ENCODE results near the gene MCF2L.
A peak's percentile ranks its signal among the peaks of the same experiment; 100 is the strongest.

The MCF2L gene, protein sequence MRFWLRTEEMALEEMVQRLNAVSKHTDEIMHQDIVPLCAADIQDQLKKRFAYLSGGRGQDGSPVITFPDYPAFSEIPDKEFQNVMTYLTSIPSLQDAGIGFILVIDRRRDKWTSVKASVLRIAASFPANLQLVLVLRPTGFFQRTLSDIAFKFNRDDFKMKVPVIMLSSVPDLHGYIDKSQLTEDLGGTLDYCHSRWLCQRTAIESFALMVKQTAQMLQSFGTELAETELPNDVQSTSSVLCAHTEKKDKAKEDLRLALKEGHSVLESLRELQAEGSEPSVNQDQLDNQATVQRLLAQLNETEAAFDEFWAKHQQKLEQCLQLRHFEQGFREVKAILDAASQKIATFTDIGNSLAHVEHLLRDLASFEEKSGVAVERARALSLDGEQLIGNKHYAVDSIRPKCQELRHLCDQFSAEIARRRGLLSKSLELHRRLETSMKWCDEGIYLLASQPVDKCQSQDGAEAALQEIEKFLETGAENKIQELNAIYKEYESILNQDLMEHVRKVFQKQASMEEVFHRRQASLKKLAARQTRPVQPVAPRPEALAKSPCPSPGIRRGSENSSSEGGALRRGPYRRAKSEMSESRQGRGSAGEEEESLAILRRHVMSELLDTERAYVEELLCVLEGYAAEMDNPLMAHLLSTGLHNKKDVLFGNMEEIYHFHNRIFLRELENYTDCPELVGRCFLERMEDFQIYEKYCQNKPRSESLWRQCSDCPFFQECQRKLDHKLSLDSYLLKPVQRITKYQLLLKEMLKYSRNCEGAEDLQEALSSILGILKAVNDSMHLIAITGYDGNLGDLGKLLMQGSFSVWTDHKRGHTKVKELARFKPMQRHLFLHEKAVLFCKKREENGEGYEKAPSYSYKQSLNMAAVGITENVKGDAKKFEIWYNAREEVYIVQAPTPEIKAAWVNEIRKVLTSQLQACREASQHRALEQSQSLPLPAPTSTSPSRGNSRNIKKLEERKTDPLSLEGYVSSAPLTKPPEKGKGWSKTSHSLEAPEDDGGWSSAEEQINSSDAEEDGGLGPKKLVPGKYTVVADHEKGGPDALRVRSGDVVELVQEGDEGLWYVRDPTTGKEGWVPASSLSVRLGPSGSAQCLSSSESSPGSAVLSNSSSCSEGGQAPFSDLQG

GRCh38 chr13:112968910-112969691, at the start of gene MCF2L:
MCF2L (plus strand) TSS chr13:112969214; CDS start chr13:112969380, 166 bp downstream.
- H3K27ac ChIP-seq (ENCODE audit: low read length): no peak within 1 kb of the TSS
- H3K36me3 ChIP-seq (ENCODE audit: control insufficient read depth in 2 of 2, insufficient read depth in 2 of 2, low read length in 2 of 2): no peaks in the 10 kb centered on the region
- H3K9ac ChIP-seq (ENCODE audit: low read length in 2 of 2): no peak within 1 kb of the TSS
- peaks cover 39 to 41% of the 10 kb centered on the region in 2 donors for H3K27me3 ChIP-seq (ENCODE audit: control insufficient read depth in 1 of 2, insufficient read depth in 2 of 2, low read length in 2 of 2)
- no peaks in the 10 kb centered on the region for H3K9me3 ChIP-seq (ENCODE audit: control insufficient read depth in 2 of 2, low read length in 2 of 2)
- peaks cover 16% of the 10 kb centered on the region for H3K4me1 ChIP-seq (ENCODE audit: control insufficient read depth, insufficient read depth, low read length)
- peak within 1 kb of the TSS; percentile 66 to 67 for H3K4me3 ChIP-seq (ENCODE audit: low read length in 2 of 2)

DNA sequence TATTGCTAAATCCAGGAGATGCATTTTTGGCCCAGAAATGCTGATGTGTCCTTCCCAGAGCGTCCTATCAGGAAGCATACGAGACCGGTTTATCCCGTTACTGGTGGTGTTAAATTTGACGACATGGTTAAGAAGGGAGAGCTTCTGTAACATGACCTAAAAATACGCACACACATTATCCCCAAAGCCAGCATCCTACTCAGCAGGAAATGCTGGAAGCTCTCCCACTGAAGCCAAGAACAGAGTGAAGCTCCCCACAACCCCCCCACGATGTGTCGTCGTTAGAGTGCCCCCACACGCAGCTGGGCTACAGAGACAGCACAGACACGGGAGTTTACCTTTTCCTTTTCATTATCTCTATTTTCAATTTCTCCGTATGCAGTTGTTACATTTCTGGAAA, 45.1 kb upstream of the MCF2L start:
- no peaks in the 10 kb centered on the region for H3K36me3 ChIP-seq (ENCODE audit: control insufficient read depth in 2 of 2, insufficient read depth in 2 of 2, low read length in 2 of 2)
- H3K27ac ChIP-seq (ENCODE audit: low read length): no peak overlapping the region
- no peak overlapping the region for H3K9ac ChIP-seq (ENCODE audit: low read length in 2 of 2)
- H3K9me3 ChIP-seq (ENCODE audit: control insufficient read depth in 2 of 2, low read length in 2 of 2): peaks cover 0 to 2% of the 10 kb centered on the region in 2 donors
- no peak overlapping the region for H3K4me3 ChIP-seq (ENCODE audit: low read length in 2 of 2)
- peaks cover 3% of the 10 kb centered on the region for H3K4me1 ChIP-seq (ENCODE audit: control insufficient read depth, insufficient read depth, low read length)
- peaks cover 8% of the 10 kb centered on the region in 2 donors for H3K27me3 ChIP-seq (ENCODE audit: control insufficient read depth in 1 of 2, insufficient read depth in 2 of 2, low read length in 2 of 2)

DNA sequence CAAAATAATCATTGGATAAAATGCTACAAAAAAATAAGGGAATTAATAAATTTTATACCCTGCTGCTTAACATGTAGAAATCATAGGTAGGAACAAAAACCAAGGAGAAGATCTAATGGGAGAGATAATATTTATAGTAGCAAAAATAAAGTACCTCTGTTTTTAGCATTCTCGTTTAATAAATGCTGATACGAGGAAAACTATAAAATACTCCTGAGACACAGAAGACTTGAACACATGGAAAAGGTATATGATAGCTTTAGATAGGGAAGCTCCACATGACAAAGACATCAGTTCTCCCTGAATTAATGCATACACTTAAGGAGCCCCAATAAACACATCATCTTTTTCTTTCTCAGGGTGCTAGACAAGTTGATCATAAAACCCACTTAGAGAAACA, 44.6 kb upstream of the MCF2L start:
- no peaks in the 10 kb centered on the region for H3K36me3 ChIP-seq (ENCODE audit: control insufficient read depth in 2 of 2, insufficient read depth in 2 of 2, low read length in 2 of 2)
- peaks cover 10% of the 10 kb centered on the region in 2 donors for H3K27me3 ChIP-seq (ENCODE audit: control insufficient read depth in 1 of 2, insufficient read depth in 2 of 2, low read length in 2 of 2)
- H3K27ac ChIP-seq (ENCODE audit: low read length): no peak overlapping the region
- peaks cover 0 to 2% of the 10 kb centered on the region in 2 donors for H3K9me3 ChIP-seq (ENCODE audit: control insufficient read depth in 2 of 2, low read length in 2 of 2)
- H3K9ac ChIP-seq (ENCODE audit: low read length in 2 of 2): no peak overlapping the region
- H3K4me1 ChIP-seq (ENCODE audit: control insufficient read depth, insufficient read depth, low read length): peaks cover 6% of the 10 kb centered on the region
- no peak overlapping the region for H3K4me3 ChIP-seq (ENCODE audit: low read length in 2 of 2)

GRCh38 chr13:112926003-112926402, 43.0 kb upstream of the MCF2L start:
- Histone ChIP-seq H3K27ac (ENCODE audit: low read length) (no peak overlapping the region), H3K4me1 (ENCODE audit: control insufficient read depth, insufficient read depth, low read length) (peaks cover 11% of the 10 kb centered on the region), H3K36me3 (ENCODE audit: control insufficient read depth in 2 of 2, insufficient read depth in 2 of 2, low read length in 2 of 2) (no peaks in the 10 kb centered on the region), H3K27me3 (ENCODE audit: control insufficient read depth in 1 of 2, insufficient read depth in 2 of 2, low read length in 2 of 2) (peaks cover 19 to 20% of the 10 kb centered on the region in 2 donors), H3K9me3 (ENCODE audit: control insufficient read depth in 2 of 2, low read length in 2 of 2) (peaks cover 0 to 2% of the 10 kb centered on the region in 2 donors), H3K4me3 (ENCODE audit: low read length in 2 of 2) (no peak overlapping the region), H3K9ac (ENCODE audit: low read length in 2 of 2) (no peak overlapping the region)

- no peak overlapping the region for H3K9ac ChIP-seq (ENCODE audit: low read length in 2 of 2)
These were observed 42.0 kb upstream of the MCF2L start for GRCh38 chr13:112926993-112927392.

DNA sequence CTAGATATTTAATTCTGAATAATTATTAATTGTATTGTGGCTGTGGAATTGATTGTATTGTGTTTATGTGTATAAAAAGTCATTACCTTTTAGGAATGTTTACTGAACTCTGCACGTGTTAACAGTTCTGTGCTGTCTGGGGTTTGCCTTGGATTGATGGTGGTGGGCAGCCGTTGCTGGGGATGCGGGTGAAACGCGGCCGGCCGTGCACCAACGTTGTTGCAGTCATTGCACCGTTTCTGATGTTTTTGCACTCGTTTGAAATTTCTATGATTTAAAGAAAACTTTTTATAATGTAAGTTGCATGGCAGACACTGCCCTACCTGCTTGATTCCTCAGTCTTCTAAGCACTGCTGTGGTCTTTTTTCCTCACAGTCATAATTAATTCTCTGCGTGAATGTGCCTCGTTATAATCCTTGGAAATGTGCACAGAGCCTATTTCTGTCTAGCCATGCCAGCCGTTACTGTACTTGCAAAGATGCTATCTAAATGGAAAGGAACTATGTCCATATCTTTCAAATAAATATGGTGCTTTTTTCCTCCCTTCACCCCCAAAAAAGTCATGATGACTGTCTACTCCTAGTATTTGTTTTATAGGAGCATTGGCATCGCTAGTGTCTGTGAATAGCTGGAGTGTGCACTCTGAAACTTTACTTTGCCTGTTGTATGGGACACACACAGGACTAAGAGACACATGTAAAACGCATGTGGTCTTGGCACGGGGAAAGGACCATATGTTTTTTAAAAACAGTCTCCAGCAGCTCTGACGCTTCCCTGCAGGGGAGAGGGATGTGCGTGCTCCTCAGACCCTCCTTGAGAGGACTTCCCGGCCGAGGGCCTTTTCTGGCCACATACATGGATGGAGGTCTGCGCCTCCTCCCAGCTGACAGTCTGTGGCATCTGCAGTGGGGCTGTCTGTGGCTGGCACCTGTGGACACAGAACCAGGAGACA, 40.7 kb upstream of the MCF2L start:
- Histone ChIP-seq H3K36me3 (ENCODE audit: control insufficient read depth in 2 of 2, insufficient read depth in 2 of 2, low read length in 2 of 2) (no peaks in the 10 kb centered on the region), H3K9me3 (ENCODE audit: control insufficient read depth in 2 of 2, low read length in 2 of 2) (peaks cover 0 to 2% of the 10 kb centered on the region in 2 donors), H3K27me3 (ENCODE audit: control insufficient read depth in 1 of 2, insufficient read depth in 2 of 2, low read length in 2 of 2) (peaks cover 26 to 31% of the 10 kb centered on the region in 2 donors), H3K4me3 (ENCODE audit: low read length in 2 of 2) (no peak overlapping the region), H3K4me1 (ENCODE audit: control insufficient read depth, insufficient read depth, low read length) (peaks cover 14% of the 10 kb centered on the region), H3K27ac (ENCODE audit: low read length) (no peak overlapping the region), H3K9ac (ENCODE audit: low read length in 2 of 2) (no peak overlapping the region)

More at GRCh38 chr13:112926993-112927392, 42.0 kb upstream of the MCF2L start:
- no peak overlapping the region for H3K27ac ChIP-seq (ENCODE audit: low read length)
- H3K4me3 ChIP-seq (ENCODE audit: low read length in 2 of 2): no peak overlapping the region
- peaks cover 0 to 2% of the 10 kb centered on the region in 2 donors for H3K9me3 ChIP-seq (ENCODE audit: control insufficient read depth in 2 of 2, low read length in 2 of 2)
- peaks cover 14% of the 10 kb centered on the region for H3K4me1 ChIP-seq (ENCODE audit: control insufficient read depth, insufficient read depth, low read length)
- H3K27me3 ChIP-seq (ENCODE audit: control insufficient read depth in 1 of 2, insufficient read depth in 2 of 2, low read length in 2 of 2): peaks cover 23 to 27% of the 10 kb centered on the region in 2 donors
- no peaks in the 10 kb centered on the region for H3K36me3 ChIP-seq (ENCODE audit: control insufficient read depth in 2 of 2, insufficient read depth in 2 of 2, low read length in 2 of 2)

DNA sequence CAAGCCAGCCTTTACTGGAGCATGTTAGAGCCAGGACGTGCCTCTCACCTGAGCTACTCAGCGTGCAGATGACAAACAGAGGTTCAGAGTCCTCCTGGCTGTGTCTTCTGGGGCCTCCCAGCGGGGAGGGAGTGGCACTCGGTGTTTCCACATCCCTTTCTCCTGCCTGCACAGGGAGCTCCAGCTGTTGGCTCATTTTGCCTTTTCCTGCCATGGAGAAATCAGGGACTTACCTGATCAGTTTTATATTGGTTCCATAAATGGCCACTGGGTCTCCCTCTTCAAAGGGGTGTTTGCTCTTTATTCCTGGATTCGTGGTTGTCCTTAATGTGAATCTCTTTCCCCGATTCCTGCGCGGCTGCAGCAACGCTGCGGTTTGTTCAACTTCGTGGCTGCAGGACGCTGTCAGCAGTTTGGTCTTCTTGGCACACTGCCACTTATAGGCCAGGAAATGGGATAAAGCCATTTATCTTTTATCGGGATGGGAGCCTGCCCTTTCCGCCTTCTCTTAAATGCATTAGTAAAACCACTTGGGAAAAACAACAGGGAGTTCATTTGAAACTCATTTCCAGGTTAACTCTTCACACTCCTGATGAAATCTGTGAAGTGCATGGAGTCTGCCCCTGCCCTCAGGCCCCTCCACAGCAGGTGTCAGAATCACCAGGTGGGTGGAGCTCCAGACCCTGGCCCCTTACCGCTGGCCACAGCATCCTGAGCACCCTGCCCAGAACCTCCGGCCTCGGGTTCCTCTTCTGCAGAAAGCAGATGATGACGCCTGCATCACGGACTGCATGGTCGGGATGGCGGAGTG, 39.8 kb upstream of the MCF2L start:
- Histone ChIP-seq H3K27me3 (ENCODE audit: control insufficient read depth in 1 of 2, insufficient read depth in 2 of 2, low read length in 2 of 2) (peaks cover 30 to 34% of the 10 kb centered on the region in 2 donors), H3K9me3 (ENCODE audit: control insufficient read depth in 2 of 2, low read length in 2 of 2) (peaks cover 0 to 2% of the 10 kb centered on the region in 2 donors), H3K27ac (ENCODE audit: low read length) (no peak overlapping the region), H3K4me1 (ENCODE audit: control insufficient read depth, insufficient read depth, low read length) (peaks cover 14% of the 10 kb centered on the region), H3K36me3 (ENCODE audit: control insufficient read depth in 2 of 2, insufficient read depth in 2 of 2, low read length in 2 of 2) (no peaks in the 10 kb centered on the region), H3K4me3 (ENCODE audit: low read length in 2 of 2) (peak overlapping the region in 1 of 2 donors; percentile 44), H3K9ac (ENCODE audit: low read length in 2 of 2) (no peak overlapping the region)

DNA sequence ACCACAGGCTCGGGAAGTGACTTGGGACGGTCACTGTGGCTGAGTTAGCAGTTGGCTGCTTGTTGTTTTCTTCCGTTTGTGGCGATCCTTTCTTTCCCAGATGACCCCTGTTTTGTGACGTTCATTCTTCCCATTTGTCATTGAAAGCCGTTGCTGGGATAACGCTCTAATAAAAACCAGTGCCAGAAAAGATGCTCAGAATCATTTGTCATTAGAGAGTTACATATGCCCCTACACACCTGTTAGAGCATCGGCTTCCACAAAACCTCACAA, 39.3 kb upstream of the MCF2L start:
- peaks cover 33 to 35% of the 10 kb centered on the region in 2 donors for H3K27me3 ChIP-seq (ENCODE audit: control insufficient read depth in 1 of 2, insufficient read depth in 2 of 2, low read length in 2 of 2)
- H3K36me3 ChIP-seq (ENCODE audit: control insufficient read depth in 2 of 2, insufficient read depth in 2 of 2, low read length in 2 of 2): no peaks in the 10 kb centered on the region
- no peak overlapping the region for H3K27ac ChIP-seq (ENCODE audit: low read length)
- H3K4me3 ChIP-seq (ENCODE audit: low read length in 2 of 2): no peak overlapping the region
- peaks cover 0 to 2% of the 10 kb centered on the region in 2 donors for H3K9me3 ChIP-seq (ENCODE audit: control insufficient read depth in 2 of 2, low read length in 2 of 2)
- no peak overlapping the region for H3K9ac ChIP-seq (ENCODE audit: low read length in 2 of 2)
- H3K4me1 ChIP-seq (ENCODE audit: control insufficient read depth, insufficient read depth, low read length): peaks cover 14% of the 10 kb centered on the region

DNA sequence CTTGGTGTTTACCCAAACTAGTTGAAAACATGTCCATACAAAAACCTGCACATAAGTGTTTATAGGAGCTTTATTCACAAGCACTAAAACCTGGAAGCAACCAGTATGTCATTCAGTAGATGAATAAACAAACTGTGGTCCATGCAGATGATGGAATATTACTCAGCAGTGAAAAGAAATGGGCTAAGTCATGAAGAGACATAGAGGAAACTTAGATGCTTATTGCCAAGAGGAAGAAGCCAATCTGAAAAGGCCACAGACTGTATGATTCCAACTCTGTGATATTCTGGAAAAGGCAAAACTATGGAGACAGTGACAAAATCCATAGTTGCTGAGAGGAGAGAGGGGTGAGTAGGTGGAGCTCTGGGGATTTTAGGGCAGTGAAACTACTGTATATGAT, 38.8 kb upstream of the MCF2L start:
- Histone ChIP-seq H3K36me3 (ENCODE audit: control insufficient read depth in 2 of 2, insufficient read depth in 2 of 2, low read length in 2 of 2) (no peaks in the 10 kb centered on the region), H3K27ac (ENCODE audit: low read length) (no peak overlapping the region), H3K9ac (ENCODE audit: low read length in 2 of 2) (no peak overlapping the region), H3K4me1 (ENCODE audit: control insufficient read depth, insufficient read depth, low read length) (peaks cover 14% of the 10 kb centered on the region), H3K27me3 (ENCODE audit: control insufficient read depth in 1 of 2, insufficient read depth in 2 of 2, low read length in 2 of 2) (peaks cover 33 to 35% of the 10 kb centered on the region in 2 donors), H3K9me3 (ENCODE audit: control insufficient read depth in 2 of 2, low read length in 2 of 2) (peaks cover 0 to 2% of the 10 kb centered on the region in 2 donors), H3K4me3 (ENCODE audit: low read length in 2 of 2) (no peak overlapping the region)
